DMS153 treated with DMSO at 0.1 percent for 48 hours (cell line): ENCODE data around the gene GPC6.

ENCODE experiments used
- DNase-seq: peaks from one replicate; lab custom pipeline; 2025; ENCODE audit not compliant: unreplicated experiment; lab: John Stamatoyannopoulos, UW

GPC6 gene

DNA sequence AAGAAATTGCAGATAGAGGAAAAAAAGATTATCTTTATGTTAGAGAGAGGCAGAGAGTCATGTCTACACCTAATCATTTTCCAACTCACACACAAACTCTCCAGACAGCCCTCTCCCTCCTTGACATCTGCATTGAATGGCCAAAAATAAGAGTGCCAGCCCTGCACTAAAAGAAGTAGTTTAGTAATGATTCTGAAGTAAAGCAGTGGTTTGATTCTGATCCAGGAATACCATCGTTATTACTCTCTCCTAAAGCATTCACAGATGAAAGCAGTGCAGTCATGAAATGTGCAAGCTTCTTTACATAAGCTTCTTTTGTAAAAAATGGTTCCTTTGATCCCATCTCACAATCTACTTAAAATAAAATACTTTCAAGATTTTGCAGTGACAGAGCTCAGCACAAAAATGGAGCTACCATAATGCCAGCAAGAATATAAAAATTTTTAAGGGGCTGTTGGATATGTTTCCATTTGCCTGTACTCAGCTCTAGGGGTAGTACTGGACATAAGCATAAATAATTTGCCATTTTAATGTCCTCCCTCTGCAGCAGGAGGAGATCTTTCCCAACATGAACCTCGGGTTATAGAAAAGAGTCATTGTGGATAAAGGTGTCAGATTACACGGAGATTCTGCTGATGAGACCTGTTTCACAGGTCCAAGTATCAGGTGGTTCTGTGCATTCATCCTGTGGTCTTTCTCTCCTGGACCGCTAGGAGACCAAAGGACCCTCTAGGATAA lies 846.6 kb downstream of the GPC6 start:
- peak; percentile 28 for DNase-seq

DNA sequence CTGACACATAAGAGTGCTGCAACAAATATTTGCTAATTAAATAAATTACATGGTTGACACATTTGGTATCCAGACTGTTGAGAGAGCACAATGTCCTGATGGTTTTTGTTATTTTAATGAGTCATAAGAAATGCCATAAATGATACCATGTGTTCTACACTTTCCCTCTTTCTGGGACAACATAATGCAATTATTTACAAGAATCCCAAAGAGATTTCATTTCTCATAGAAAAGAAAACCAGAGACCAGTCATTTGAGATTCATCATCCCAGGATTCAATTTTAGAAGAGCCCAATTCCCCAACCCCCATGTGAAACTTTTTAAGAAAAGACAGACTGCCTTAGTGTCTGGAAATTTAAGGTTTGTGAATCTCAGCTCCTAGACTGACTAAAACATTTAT lies 853.3 kb downstream of the GPC6 start:
- DNase-seq = no peak

DNA sequence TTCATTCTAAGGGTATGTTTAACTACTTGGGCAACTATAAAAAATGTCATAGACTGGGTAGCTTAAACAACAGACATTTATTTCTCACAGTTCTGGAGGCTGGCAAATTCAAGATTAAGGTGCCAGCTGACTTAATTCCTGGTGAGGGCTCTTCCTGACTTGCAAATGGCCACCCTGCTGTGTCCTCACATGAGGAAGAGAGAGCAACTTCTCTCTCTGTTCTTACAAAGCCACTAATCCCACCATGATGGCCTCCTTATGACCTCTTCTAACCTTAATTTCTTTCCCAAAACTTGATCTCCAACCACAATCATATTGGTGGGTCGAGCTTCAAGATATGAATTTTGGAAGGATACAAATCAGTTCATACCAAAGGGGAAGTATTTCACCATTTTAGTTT lies 853.9 kb downstream of the GPC6 start:
- DNase-seq = no peak

DNA sequence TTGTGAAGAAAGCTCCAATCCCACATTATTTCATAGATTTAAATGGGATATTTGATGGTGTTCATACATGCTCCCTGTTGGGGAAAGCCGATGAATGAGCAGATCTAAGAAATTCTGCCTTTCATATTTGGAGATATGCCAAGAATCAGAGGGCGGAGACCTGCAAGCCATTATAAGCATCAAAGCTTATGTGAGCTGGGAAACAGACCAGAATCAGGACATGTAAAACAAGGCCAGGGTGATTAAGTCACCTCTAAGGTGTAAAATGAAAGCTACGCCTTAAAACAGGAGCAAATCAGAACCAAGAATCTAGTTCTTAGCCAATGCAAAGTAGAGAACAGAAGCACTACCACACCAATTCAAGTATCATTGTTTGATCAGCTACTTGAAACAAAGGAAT lies 860.5 kb downstream of the GPC6 start:
- DNase-seq = no peak

DNA sequence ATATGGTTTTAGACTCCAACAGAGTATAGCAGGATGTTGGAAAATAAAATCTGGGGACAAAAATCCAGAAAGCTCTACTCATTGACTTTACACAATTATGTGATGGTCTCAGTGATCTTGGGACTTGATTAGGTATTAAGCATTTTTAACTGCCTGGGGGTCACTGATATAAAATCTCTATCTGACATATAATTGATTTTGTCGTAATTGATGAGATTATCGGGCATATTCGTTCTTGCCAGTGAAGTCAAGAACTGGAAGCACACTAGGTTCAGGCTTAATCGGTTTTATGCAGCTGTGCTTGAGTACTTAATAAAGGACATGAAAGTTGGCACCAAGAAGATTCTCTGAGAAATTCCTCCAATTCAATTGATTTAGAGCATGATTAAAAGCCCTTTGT lies 862.1 kb downstream of the GPC6 start:
- DNase-seq = no peak

DNA sequence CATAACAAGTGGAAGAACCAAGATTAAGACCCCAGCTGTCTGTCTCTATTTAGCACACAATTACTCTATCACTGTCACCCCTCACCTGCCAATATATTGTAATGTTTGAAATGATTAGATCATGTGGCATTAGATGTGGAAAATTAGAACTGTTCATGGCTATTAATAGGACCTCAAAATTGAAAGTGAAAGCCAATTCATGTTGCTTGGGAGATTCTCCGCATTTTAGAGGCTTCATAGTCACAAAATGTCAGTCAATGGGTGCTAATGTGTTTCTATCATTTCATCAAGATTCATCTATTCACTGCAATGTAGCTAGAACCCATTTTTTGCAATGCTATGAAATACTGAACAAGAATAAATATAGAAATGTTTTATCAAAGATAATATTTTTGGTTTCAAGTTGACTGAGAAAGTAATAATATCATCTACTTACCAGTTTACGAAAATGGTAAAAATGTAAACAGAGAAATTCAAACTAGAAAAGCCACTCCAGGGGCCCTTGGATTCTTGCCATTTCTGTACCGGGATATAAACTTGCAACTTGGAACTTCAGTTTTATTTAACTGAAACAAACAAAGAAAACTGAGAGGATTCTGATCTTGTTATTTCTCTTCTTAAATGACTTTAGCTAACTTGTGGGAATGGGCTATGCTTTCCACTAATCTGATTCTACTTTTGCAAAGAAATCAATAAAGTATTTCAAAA lies 864.3 kb downstream of the GPC6 start:
- DNase-seq = no peak

DNA sequence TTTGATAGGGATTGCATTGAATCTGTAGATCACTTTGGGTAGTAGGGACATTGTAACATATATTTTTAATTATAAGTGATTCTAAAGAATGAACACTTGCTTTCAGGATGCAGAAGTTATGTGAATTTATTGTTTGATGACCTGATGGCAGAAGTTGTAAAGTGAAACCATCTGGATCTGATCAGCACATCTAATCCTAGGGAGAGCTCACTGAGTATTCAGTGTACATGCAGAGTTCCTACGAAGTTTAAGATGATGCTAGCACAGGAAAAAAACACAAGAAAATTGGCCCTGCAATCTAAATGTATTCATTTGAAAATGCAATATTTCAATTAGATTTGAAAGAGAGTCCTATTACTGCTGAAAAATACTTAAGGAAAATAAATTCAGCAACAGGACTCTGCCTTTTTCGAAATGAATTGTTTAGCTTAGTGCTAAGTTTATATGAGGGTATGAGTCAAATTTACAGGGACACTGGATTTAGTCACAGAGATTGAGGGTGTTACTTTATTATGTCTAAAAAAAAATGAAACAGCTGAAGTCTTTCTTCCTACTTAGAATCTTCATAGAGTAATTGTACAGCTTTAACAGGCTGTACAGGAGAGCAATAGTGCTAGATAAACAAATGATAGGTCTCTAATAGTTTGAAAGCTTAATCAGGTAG lies 867.2 kb downstream of the GPC6 start:
- DNase-seq = no peak

DNA sequence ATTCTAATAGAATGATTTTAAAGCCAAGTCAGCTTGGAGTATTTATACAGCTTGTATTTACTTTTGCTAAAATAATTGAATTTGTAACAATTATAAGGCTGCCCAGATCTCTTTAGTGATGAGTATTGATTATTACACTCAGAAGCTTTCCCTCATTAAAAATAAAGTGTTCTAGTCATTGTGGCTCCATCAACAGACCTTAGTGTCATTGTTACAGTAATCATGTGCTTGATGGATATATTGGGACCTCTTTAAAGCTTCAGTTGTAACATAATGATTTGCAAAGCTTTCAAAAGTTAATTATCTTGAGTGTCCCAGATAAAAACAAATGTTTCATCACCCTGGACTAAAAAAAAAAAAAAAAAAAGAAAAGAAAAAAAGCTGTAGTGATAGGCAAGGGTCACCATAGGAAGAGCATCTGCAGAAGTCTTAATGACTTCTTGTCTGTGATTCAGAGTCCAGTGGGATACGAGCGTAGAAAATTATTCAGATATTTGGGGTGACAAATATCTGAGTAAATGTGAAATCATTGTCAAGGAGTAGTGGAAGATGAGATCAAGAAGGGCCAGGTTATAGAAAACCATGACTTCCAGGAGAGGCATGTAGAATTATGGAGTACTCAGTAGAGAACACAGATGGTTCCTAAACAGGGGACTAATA lies 883.2 kb downstream of the GPC6 start:
- no peak for DNase-seq

DNA sequence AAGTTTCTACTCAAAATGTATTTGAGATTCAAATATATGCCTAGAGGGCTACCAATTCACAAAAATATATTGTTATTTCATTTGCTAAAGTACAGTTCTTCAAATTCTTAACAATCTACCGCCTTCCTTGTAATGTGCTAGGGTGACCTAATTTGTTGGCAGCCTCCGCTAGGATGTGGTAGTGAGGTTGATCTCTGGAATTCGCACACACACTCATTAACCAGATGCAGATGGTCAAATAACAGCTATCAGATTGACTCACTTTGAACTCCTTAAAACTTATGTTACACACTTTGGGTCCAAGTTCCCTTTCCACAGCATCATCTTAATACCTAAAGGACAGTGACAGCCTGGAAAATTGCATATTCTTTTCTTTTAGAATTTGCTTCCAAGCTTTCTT lies 885.6 kb downstream of the GPC6 start:
- DNase-seq = no peak

DNA sequence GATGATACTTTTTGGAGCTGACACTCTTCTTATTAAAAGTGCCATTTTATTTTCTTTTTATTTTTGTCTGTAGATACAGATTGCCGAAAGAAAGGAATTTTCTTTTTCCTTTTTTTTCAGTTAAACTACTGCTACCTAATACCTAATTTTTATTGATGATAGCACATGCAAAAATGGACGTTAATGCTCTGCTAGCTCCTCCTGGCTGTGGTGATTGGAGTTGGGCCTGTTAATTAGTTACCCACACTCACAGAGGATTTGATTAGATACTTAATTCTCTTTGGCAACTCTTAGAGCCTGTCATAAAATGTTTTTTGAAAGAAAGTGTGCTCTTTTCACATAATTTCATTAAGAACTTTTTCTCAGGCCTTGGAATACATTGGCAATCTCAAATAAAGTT lies 886.1 kb downstream of the GPC6 start:
- DNase-seq = no peak

DNA sequence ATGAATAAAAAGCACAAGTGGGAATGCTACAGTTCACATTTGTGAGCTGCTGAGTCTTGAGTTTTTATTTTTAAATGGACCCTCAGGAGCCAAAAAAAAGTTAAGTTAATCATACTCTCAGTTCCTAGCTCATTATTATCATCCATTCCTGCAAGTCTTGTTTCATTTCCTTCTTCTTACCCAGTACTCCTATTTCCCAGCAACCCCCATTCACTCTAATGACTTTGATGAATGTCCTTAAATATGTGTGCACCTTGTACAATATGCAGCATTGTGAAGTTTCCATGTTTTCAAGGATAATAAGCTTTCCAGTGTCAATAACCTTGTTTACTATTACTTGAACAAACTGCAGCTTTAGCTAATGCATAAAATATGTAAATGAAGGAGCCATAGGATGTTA lies 886.6 kb downstream of the GPC6 start:
- no peak for DNase-seq

DNA sequence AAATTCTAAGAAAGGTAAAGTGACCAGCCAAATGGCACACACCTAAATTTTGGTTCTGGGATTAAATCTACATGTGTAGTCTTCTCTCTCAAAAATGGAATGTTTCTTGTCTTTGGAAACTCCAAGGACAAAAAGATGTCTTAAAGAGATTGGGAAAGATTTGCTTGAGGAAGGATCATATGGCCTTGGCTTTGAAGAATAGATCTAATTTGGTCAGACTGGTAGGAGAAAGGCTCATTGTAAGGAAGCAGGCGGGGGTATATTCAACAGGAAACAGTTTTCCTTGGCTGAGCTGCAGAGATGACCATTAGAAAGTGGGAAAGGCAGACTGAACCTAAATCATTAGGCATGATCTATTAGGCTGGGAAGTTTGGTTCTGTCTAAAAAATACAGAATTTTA lies 887.6 kb downstream of the GPC6 start:
- DNase-seq = no peak

DNA sequence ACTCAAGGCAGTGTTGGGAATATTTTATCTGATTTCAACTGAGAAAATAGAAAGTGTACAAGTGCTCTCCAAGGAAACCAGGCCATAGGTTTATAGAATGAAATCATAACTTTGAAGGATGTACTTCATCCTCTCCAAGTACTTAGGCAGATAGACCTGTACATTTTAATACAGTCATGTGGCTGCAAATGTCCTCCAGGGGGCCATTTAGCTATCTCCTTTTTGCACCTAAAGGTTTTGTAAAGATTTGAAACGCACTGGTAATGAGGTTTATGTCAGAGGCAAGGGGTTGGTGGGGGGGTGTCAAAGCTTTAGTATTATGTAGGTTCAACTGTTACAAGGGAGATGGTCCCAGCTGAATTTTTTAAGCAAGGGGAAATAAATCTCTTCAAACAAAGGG lies 888.4 kb downstream of the GPC6 start:
- DNase-seq = no peak

DNA sequence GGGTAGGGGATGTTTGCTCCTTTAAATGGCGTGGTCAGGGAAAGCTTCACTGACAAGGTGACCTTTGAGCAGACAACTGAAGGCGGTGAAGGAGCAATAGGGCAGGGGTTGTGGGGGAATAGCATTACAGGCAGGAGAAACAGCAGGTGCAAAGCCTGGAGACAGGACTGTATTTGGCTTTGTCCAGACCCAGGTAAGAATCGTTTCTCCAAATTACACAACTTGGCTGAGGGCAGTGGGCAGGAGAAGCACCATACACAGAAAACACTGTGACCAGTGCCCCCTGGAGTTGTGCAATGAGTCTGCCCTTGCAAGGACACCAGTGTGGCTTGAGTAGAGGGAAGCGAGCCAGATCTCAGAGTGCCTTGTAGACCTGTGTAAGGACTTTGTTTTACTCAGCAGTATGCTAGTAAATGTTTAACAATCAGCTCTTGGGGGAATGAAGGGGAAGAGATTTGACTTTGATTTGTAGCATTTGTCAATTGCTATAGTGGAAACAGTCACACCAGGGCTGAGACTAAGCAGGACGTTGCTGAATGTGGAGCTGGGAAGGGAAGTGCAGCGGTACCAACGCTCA lies 892.8 kb downstream of the GPC6 start:
- DNase-seq = no peak

DNA sequence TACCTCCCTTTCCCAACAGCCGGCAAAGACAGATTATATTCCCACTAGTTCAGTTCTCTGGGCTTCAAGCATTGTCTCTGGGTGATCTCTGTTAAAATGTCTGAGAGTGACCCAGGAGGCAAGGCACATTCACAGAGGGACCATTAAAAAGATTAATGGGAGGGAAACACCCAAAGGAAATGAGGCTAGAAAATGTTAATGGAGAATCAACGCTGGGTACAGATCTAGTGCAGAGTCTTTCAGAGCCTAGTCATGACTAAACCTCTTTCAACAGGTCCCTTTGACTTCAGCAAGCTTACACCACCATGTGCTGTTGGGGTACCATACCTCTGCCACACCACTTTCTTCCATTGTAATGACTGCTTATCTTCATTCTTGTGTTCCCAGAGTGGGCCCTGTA lies 894.3 kb downstream of the GPC6 start:
- DNase-seq = no peak

DNA sequence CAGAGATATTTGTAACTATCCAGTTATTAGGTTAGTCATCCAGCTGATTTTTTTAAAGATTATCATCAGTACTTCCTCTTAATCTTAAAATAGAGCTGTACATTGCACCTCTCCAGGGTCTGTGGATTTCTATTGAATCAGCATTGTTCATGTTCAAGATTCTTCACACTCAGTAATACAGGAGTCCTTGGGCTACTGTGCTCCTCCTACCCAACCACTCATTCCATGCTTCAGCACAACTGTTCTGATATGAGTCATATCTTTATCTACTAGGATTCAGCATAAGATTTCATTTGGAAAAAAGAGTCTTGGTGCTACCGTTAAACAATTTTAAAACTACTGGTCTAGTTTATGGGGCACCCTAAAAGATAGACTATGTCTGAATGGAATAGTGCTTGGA lies 895.1 kb downstream of the GPC6 start:
- no peak for DNase-seq

DNA sequence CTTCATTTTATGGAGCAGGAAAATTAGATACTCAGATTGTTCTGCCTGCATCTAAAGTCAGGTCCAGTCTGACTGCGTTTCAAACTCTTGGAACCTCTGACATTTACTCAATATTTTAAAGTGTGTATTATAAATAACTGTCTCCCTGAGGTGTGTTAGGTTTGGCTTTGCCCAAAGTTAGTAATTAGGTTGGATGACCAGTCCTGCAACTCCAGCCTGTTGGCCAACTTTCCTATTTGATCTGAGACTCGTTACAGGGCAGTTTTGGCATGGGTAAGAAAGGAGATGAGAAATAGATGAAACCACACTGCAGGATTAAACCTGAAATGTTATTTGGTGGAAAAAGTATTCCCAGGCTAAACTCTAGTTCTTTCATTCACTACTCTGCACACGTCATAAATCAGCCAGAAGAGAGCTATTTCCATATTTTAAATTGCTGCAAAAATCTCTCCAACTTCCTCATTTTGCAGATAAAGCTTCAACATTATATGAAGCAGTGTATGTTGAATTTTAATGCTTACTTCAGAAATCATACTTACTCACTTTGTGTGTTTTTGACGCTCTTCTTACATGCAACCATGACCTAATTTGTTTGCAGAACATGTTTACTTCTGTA lies 895.8 kb downstream of the GPC6 start:
- no peak for DNase-seq

DNA sequence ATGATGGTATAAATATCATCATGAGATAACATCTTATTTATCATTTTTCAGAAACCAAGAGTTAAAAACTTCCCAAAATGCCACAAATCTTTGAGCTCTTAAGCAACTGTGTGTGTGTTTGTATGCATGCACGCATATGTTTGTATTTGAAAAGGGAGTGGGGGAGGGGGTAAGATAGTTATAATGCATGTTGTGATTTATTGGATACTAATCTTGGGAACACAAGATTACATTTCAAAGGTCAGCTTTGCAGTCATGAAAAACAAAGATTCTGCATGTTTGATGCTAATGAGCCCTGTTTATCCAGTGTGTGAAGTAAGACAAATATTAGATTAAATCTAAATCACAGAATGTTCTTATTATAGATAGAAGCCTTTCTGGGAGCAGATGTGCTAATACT lies 897.0 kb downstream of the GPC6 start:
- DNase-seq = no peak

DNA sequence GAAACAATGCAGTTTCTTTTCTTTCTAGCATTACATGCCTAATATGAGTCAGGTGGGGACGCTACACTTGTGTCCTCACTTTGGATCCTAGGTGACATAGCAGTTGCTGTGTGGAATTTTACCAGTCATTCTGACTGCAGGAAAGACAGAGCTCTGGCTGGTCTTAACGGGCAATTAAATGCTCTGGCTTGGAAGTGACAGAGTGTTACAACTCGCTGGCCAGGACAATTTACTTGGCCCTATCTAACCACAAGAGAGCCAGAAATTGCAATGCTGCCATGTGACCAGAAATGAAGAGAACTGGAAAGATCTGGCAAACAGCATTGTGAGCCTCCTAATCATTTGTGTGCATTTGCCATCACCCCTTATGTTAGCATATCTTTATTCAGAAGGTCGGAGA lies 901.8 kb downstream of the GPC6 start:
- no peak for DNase-seq

DNA sequence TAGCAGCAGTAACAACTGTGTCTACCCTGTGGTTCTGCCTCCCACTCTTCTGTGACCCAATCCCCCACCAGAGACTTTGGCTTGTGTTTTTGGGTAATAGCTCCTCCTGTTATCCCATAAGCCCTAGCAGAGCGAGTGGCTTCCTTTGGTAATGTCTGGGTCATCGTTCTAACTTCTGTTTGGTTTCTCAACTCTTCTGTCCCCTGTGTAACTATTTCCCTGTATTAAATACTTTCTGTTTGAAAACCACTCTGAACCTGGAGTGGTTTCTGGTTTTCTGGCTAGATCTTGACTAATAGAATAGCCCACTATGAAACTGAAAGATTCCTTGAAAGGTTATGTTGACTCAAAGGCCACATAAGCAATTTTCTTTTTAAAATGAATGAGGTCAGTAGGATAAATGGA lies 902.9 kb downstream of the GPC6 start:
- DNase-seq = no peak

DNA sequence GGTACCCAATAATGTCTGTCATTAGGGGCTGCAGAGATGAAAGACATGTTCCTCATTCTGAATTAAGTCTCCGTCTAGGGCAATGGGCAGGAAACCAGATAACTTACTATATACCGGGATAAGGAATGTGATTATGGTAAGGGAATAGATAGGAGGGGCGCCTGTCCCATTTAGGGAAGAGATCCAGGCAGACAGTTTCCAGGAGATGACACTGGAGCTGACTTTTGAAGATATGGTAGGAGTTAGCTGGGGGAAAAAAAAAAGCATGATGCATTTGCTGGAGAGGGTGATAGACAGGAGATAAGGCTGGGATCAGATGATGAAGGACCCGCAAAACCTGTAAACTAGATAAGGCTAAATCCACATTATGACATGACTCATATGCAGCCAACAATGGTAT lies 912.2 kb downstream of the GPC6 start:
- DNase-seq = no peak
